WTC11 (cell line): ENCODE data around the gene SPEN. TPM values are rescaled to one million over a fixed set of nuclear protein-coding genes. Genes with fewer than 3 reads are reported as not detected.
A peak's percentile ranks its signal among the peaks of the same experiment; 100 is the strongest.

Source experiments
- ATAC-seq: fragments of 200-7000 bp; cut with Tn5 transposase; 2 replicates; pipeline ENCODE4 v1.10.0; 2021; ENCODE audit warnings: mild to moderate bottlenecking, moderate library complexity
- CTCF ChIA-PET: fragments of 300-600 bp; sonication (Branson Sonifier 250); formaldehyde crosslinking; loops from one replicate; lab custom pipeline; 2021; ENCODE audit warnings: antibody characterized with exemption; lab: Charles Lee
- POLR2A ChIA-PET: fragments of 350-600 bp; sonication (Branson Sonifier 250); formaldehyde crosslinking; loops from one replicate; lab custom pipeline; 2021; ENCODE audit warnings: antibody characterized with exemption; lab: Charles Lee
- DNase-seq: peaks from one replicate; pipeline ENCODE4 v3.0.0; 2021; ENCODE audit warnings: low spot score
- H3K27ac Mint-ChIP-seq: 2 replicates; pipeline ENCODE4 v1.8.0; 2021; ENCODE audit warnings: mixed read lengths
- H3K27me3 Mint-ChIP-seq: 2 replicates; pipeline ENCODE4 v1.8.0; 2021; ENCODE audit warnings: low read depth, mild to moderate bottlenecking, moderate library complexity, mixed read lengths
- H3K36me3 Mint-ChIP-seq: 2 replicates; pipeline ENCODE4 v1.8.0; 2021; ENCODE audit warnings: mixed read lengths
- H3K4me1 Mint-ChIP-seq: 2 replicates; pipeline ENCODE4 v1.8.0; 2022; ENCODE audit warnings: mixed read lengths
- H3K4me3 Mint-ChIP-seq: 2 replicates; pipeline ENCODE4 v1.8.0; 2021; ENCODE audit warnings: mild to moderate bottlenecking, moderate library complexity, mixed read lengths
- H3K9me3 Mint-ChIP-seq: 2 replicates; pipeline ENCODE4 v1.8.0; 2021; ENCODE audit warnings: mixed read lengths
- ARID4B ChIP-seq: sonication (generic); formaldehyde crosslinking; IDR thresholded peaks from 2 replicates; pipeline ENCODE4 v1.8.0; 2023; ENCODE audit warnings: missing genetic modification reagents, mild to moderate bottlenecking, borderline replicate concordance
- ATF2 ChIP-seq: sonication (generic); formaldehyde crosslinking; IDR thresholded peaks from 2 replicates; pipeline ENCODE4 v1.8.1; 2022; ENCODE audit warnings: low read depth, missing genetic modification reagents, borderline replicate concordance
- ATF6 ChIP-seq: sonication (generic); formaldehyde crosslinking; IDR thresholded peaks from 2 replicates; pipeline ENCODE4 v1.8.1; 2023; ENCODE audit warnings: mild to moderate bottlenecking, missing genetic modification reagents
- EMX1 ChIP-seq: fragments of 250-450 bp; sonication (Bioruptor Pico); IDR thresholded peaks from 2 replicates; pipeline ENCODE4 v1.8.0; 2021; ENCODE audit warnings: mild to moderate bottlenecking
- FOXP4 ChIP-seq: sonication (generic); formaldehyde crosslinking; IDR thresholded peaks from 2 replicates; pipeline ENCODE4 v1.8.0; 2022; ENCODE audit warnings: mild to moderate bottlenecking, missing genetic modification reagents
- NFYB ChIP-seq: sonication (generic); formaldehyde crosslinking; conservative IDR thresholded peaks from 2 replicates; pipeline ENCODE4 v1.8.0; 2022; ENCODE audit warnings: low read depth, missing genetic modification reagents
- NR1H2 ChIP-seq: sonication (generic); formaldehyde crosslinking; IDR thresholded peaks from 2 replicates; pipeline ENCODE4 v1.9.0; 2021; ENCODE audit warnings: mild to moderate bottlenecking, moderate library complexity, missing genetic modification reagents
- RELA ChIP-seq: sonication (generic); formaldehyde crosslinking; IDR thresholded peaks from 2 replicates; pipeline ENCODE4 v1.8.1; 2022; ENCODE audit warnings: missing genetic modification reagents, mild to moderate bottlenecking, borderline replicate concordance
- RORB ChIP-seq: fragments of 250-450 bp; sonication (Bioruptor Pico); IDR thresholded peaks from 2 replicates; pipeline ENCODE4 v1.9.0; 2021; ENCODE audit warnings: mild to moderate bottlenecking
- SMAD3 ChIP-seq: sonication (generic); formaldehyde crosslinking; IDR thresholded peaks from 2 replicates; pipeline ENCODE4 v1.8.0; 2022; ENCODE audit warnings: missing genetic modification reagents, mild to moderate bottlenecking, borderline replicate concordance
- SP1 ChIP-seq: sonication (generic); formaldehyde crosslinking; conservative IDR thresholded peaks from 2 replicates; pipeline ENCODE4 v1.8.1; 2022; ENCODE audit warnings: missing genetic modification reagents
- STAT6 ChIP-seq: sonication (generic); formaldehyde crosslinking; conservative IDR thresholded peaks from 2 replicates; pipeline ENCODE4 v1.8.1; 2023; ENCODE audit warnings: mild to moderate bottlenecking, low read depth, missing genetic modification reagents, moderate library complexity
- TEAD1 ChIP-seq: sonication (generic); formaldehyde crosslinking; IDR thresholded peaks from 2 replicates; pipeline ENCODE4 v1.8.0; 2022; ENCODE audit warnings: mild to moderate bottlenecking, missing genetic modification reagents
- ZBTB43 ChIP-seq: sonication (generic); formaldehyde crosslinking; IDR thresholded peaks from 2 replicates; pipeline ENCODE4 v1.8.1; 2023; ENCODE audit warnings: mild to moderate bottlenecking, missing genetic modification reagents
- total RNA-seq: library from RNA; stranded (reverse); gene quantifications from 3 replicates; pipeline ENCODE4 v1.2.3, GENCODE V29; 2021
- TF ChIP-seq, protein P1 (sequence below): fragments of 200-600 bp; IDR thresholded peaks from 2 replicates; pipeline ENCODE4 v1.8.0; 2022; ENCODE audit warnings: antibody characterized with exemption
- TF ChIP-seq, protein P2 (sequence below): fragments of 250-450 bp; sonication (Bioruptor Pico); IDR thresholded peaks from 2 replicates; pipeline ENCODE4 v1.9.0; 2021; ENCODE audit warnings: mild to moderate bottlenecking

Gene SPEN
- total RNA-seq, 1 experiment from 2014 or later: 48.8 TPM

DNA sequence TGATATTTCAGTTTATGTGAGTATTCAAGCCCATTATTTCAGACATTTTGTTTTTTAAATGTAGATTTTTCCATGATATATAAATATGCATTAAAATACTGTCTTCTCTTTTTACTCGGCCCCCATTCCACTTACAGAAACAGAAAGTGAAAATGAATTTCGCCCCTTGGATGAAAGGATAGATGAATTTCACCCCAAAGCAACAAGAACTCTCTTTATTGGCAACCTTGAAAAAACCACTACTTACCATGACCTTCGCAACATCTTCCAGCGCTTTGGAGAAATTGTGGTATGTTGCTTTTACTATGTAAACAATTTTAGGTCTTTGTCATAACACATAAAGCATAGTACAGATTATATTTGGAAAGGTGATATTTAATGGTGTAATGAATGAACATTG lies 68.5 kb downstream of the SPEN start:
- no peak for ATAC-seq
- ChIA-PET POLR2A (no interaction called here), CTCF (interaction anchor here (0.5 to 2.0 kb wide), 3 partner anchors 11 to 709 kb away, joined by 3 to 5 read pairs (median 3); no protein-coding TSS in a partner anchor)
- no peaks in the 10 kb centered on the region for H3K27me3 Mint-ChIP-seq
- H3K9me3 Mint-ChIP-seq: no peaks in the 10 kb centered on the region
- TF ChIP-seq NR1H2 (CRISPR knock-in tag) (no peak), EMX1 (CRISPR knock-in tag) (no peak), ATF2 (CRISPR knock-in tag) (no peak), RORB (CRISPR knock-in tag) (no peak), SMAD3 (no peak), ATF6 (CRISPR knock-in tag) (no peak), TEAD1 (CRISPR knock-in tag) (no peak), RELA (CRISPR knock-in tag) (no peak), STAT6 (CRISPR knock-in tag) (no peak), NFYB (CRISPR knock-in tag) (no peak)
- TF ChIP-seq, protein P1, sequence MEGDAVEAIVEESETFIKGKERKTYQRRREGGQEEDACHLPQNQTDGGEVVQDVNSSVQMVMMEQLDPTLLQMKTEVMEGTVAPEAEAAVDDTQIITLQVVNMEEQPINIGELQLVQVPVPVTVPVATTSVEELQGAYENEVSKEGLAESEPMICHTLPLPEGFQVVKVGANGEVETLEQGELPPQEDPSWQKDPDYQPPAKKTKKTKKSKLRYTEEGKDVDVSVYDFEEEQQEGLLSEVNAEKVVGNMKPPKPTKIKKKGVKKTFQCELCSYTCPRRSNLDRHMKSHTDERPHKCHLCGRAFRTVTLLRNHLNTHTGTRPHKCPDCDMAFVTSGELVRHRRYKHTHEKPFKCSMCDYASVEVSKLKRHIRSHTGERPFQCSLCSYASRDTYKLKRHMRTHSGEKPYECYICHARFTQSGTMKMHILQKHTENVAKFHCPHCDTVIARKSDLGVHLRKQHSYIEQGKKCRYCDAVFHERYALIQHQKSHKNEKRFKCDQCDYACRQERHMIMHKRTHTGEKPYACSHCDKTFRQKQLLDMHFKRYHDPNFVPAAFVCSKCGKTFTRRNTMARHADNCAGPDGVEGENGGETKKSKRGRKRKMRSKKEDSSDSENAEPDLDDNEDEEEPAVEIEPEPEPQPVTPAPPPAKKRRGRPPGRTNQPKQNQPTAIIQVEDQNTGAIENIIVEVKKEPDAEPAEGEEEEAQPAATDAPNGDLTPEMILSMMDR: no peak
- TF ChIP-seq, protein P2, sequence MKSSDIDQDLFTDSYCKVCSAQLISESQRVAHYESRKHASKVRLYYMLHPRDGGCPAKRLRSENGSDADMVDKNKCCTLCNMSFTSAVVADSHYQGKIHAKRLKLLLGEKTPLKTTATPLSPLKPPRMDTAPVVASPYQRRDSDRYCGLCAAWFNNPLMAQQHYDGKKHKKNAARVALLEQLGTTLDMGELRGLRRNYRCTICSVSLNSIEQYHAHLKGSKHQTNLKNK (CRISPR knock-in tag): no peak
- H3K27ac Mint-ChIP-seq: peak overlapping the region; percentile 62
- no peak for DNase-seq
- peaks cover 55% of the 10 kb centered on the region for H3K36me3 Mint-ChIP-seq
- H3K4me1 Mint-ChIP-seq: no peaks in the 10 kb centered on the region
- H3K4me3 Mint-ChIP-seq: no peak overlapping the region

GRCh38 chr1:15916417-15916816 lies 68.9 kb downstream of the SPEN start:
- ChIA-PET POLR2A (no interaction called here), CTCF (interaction anchor here (0.5 to 1.5 kb wide), 4 partner anchors 12 to 708 kb away, joined by 3 to 6 read pairs (median 4); no protein-coding TSS in a partner anchor)
- Mint-ChIP-seq H3K36me3 (peaks cover 55% of the 10 kb centered on the region), H3K9me3 (no peaks in the 10 kb centered on the region), H3K27me3 (no peaks in the 10 kb centered on the region), H3K27ac (peak overlapping the region; percentile 62), H3K4me3 (no peak overlapping the region), H3K4me1 (no peaks in the 10 kb centered on the region)
- DNase-seq: no peak
- no peak for ATAC-seq
- TF ChIP-seq ZBTB43 (CRISPR knock-in tag) (no peak), RELA (CRISPR knock-in tag) (no peak), FOXP4 (no peak), SP1 (no peak), ARID4B (CRISPR knock-in tag) (no peak)
